IMR-90 (cell line): Measurements from ENCODE around the gene ADGRD1. TPM values are rescaled to one million over a fixed set of nuclear protein-coding genes. Genes with fewer than 3 reads are reported as not detected.

Experiments used
- ATAC-seq: fragments of 200-7000 bp; cut with Tn5 transposase; 2 replicates; pipeline ENCODE4 v1.9.1; 2020; ENCODE audit warnings: low read depth, mild to moderate bottlenecking, moderate library complexity
- BruUV-seq: library from RNA; stranded (reverse); fragments of 400-500 nt; replicated peaks from 2 replicates; lab custom pipeline; 2021; lab: Mats Ljungman, UMichigan
- CTCF ChIA-PET: fragments of 300-600 bp; formaldehyde crosslinking; extraction: SDS; loops from one replicate; lab custom pipeline; 2021; ENCODE audit warnings: antibody characterized with exemption; lab: Yijun Ruan, JAX
- POLR2A ChIA-PET: fragments of 300-600 bp; sonication (Branson Sonifier 250); formaldehyde crosslinking; loops from one replicate; lab custom pipeline; 2022; ENCODE audit warnings: antibody characterized with exemption; ENCODE audit not compliant: unreplicated experiment; lab: Charles Lee
- DNase-seq: peaks from one replicate; pipeline ENCODE4 v3.0.0; 2013
- H2AFZ ChIP-seq: replicated peaks from 2 replicates; pipeline ENCODE3; 2013; ENCODE audit warnings: low read length, mild to moderate bottlenecking; ENCODE audit not compliant: poor library complexity
- H2AK5ac ChIP-seq: 2 replicates; pipeline ENCODE4 v1.6.1; 2013; ENCODE audit warnings: low read depth, low read length, inconsistent platforms
- H2AK9ac ChIP-seq: replicated peaks from 2 replicates; pipeline ENCODE3; 2013; ENCODE audit warnings: mild to moderate bottlenecking, low read depth, low read length, moderate library complexity; ENCODE audit not compliant: poor library complexity
- H2BK120ac ChIP-seq: 2 replicates; pipeline ENCODE4 v1.6.1; 2013; ENCODE audit warnings: low read depth, low read length, inconsistent platforms
- H2BK15ac ChIP-seq: 3 replicates; pipeline ENCODE4 v1.6.1; 2013; ENCODE audit warnings: low read depth, low read length, inconsistent platforms
- H2BK20ac ChIP-seq: 2 replicates; pipeline ENCODE4 v1.6.1; 2013; ENCODE audit warnings: low read depth, mild to moderate bottlenecking, inconsistent platforms, low read length, moderate library complexity
- H2BK5ac ChIP-seq: 2 replicates; pipeline ENCODE4 v1.6.1; 2013; ENCODE audit warnings: mild to moderate bottlenecking, low read depth, low read length, inconsistent platforms; ENCODE audit not compliant: poor library complexity, severe bottlenecking
- H3K14ac ChIP-seq: replicated peaks from 2 replicates; pipeline ENCODE4 v1.6.1; 2013; ENCODE audit warnings: low read depth, low read length, inconsistent platforms
- H3K18ac ChIP-seq: 2 replicates; pipeline ENCODE4 v1.6.1; 2013; ENCODE audit warnings: low read depth, low read length, control low read depth
- H3K23ac ChIP-seq: 2 replicates; pipeline ENCODE4 v1.6.1; 2013; ENCODE audit warnings: low read depth, low read length, inconsistent platforms
- H3K27ac ChIP-seq: 2 replicates; pipeline ENCODE4 v1.5.1; 2013; ENCODE audit warnings: mild to moderate bottlenecking, control low read depth, low read length; ENCODE audit not compliant: insufficient read depth
- H3K27me3 ChIP-seq: 2 replicates; pipeline ENCODE4 v1.6.1; 2013; ENCODE audit warnings: low read length; ENCODE audit not compliant: control insufficient read depth, insufficient read depth
- H3K36me3 ChIP-seq: 2 replicates; pipeline ENCODE4 v1.6.1; 2013; ENCODE audit warnings: low read length, mixed read lengths; ENCODE audit not compliant: control insufficient read depth, insufficient read depth
- H3K4ac ChIP-seq: 2 replicates; pipeline ENCODE4 v1.6.1; 2013; ENCODE audit warnings: low read depth, low read length, inconsistent platforms
- H3K4me1 ChIP-seq: 2 replicates; pipeline ENCODE4 v1.6.1; 2013; ENCODE audit warnings: low read length, mixed read lengths; ENCODE audit not compliant: control insufficient read depth, insufficient read depth
- H3K4me2 ChIP-seq: 2 replicates; pipeline ENCODE4 v1.6.1; 2013; ENCODE audit warnings: low read depth, mild to moderate bottlenecking, control low read depth, low read length, moderate library complexity
- H3K4me3 ChIP-seq: 2 replicates; pipeline ENCODE4 v1.5.1; 2013; ENCODE audit warnings: low read depth, mild to moderate bottlenecking, control low read depth, low read length, moderate library complexity; ENCODE audit not compliant: insufficient read depth
- H3K56ac ChIP-seq: 2 replicates; pipeline ENCODE4 v1.6.1; 2013; ENCODE audit warnings: low read length, inconsistent platforms; ENCODE audit not compliant: insufficient read depth; ENCODE audit errors: extremely low read depth
- H3K79me1 ChIP-seq, 2 experiments: 2 replicates each; pipeline ENCODE4 v1.6.1; 2013; ENCODE audit warnings: low read length in 2 of 2, inconsistent platforms in 1 of 2, low read depth in 1 of 2
- H3K9ac ChIP-seq: 2 replicates; pipeline ENCODE4 v1.6.1; 2013; ENCODE audit warnings: low read depth, low read length, control low read depth
- H3K9me1 ChIP-seq: 2 replicates; pipeline ENCODE4 v1.6.1; 2013; ENCODE audit warnings: low read length, inconsistent platforms; ENCODE audit not compliant: insufficient read depth
- H3K9me3 ChIP-seq: 2 replicates; pipeline ENCODE4 v1.6.1; 2013; ENCODE audit warnings: low read length; ENCODE audit not compliant: control insufficient read depth, insufficient read depth
- H4K20me1 ChIP-seq: 2 replicates; pipeline ENCODE4 v1.6.1; 2013; ENCODE audit warnings: low read length, inconsistent platforms; ENCODE audit not compliant: insufficient read depth
- H4K5ac ChIP-seq: 2 replicates; pipeline ENCODE4 v1.6.1; 2013; ENCODE audit warnings: mild to moderate bottlenecking, low read depth, low read length, control low read depth
- H4K8ac ChIP-seq, 2 experiments: 2 replicates each; pipeline ENCODE4 v1.6.1; 2013; ENCODE audit warnings: low read depth in 2 of 2, low read length in 2 of 2, control low read depth in 1 of 2, inconsistent platforms in 1 of 2
- H4K91ac ChIP-seq: 2 replicates; pipeline ENCODE4 v1.6.1; 2013; ENCODE audit warnings: low read depth, low read length, inconsistent platforms; ENCODE audit not compliant: insufficient read depth
- ELK1 ChIP-seq: fragments of 150-350 bp; IDR thresholded peaks from 2 replicates; pipeline ENCODE4 v1.6.1; 2016; ENCODE audit warnings: low read depth, mild to moderate bottlenecking, low read length, moderate library complexity, borderline replicate concordance
- RCOR1 ChIP-seq: IDR thresholded peaks from 2 replicates; pipeline ENCODE4 v1.6.1; 2012; ENCODE audit warnings: mild to moderate bottlenecking, low read length, improper control_type of control experiment; ENCODE audit not compliant: insufficient replicate concordance
- WGBS, 2 experiments: methylation state at CpG; one replicate each; pipeline versions ENCODE4 v1.1.5 to v1.1.7; 2013; ENCODE audit warnings: missing lambda C conversion rate in 2 of 2; ENCODE audit not compliant: insufficient read length in 1 of 2; ENCODE audit errors: extremely low coverage in 2 of 2; 5-methylcytosine and 5-hydroxymethylcytosine counted together
- dilution Hi-C: fragments of 300-500 bp; cut with HindIII; formaldehyde crosslinking; loops from one replicate; pipeline ENCODE4 v1.14.3; 2018; ENCODE audit warnings: low sequenced_read_pairs; ENCODE audit not compliant: unreplicated experiment
- in situ Hi-C: fragments of 300-500 bp; cut with MboI; formaldehyde crosslinking; loops from 3 replicates; pipeline ENCODE4 v1.14.3; 2019; ENCODE audit warnings: low sequenced_read_pairs, inconsistent platforms, mixed read lengths
- intact Hi-C: fragments of 100-400 bp; cut with micrococcal nuclease; formaldehyde crosslinking; loops from 2 replicates; pipeline ENCODE4 v1.10.0; 2022
- polyA plus RNA-seq, 3 experiments: library from polyadenylated mRNA; depleted of rRNA; stranded (reverse); fragments of >200 nt; gene quantifications; 2 replicates each; pipeline ENCODE4 v1.2.3, GENCODE V29; 2012; ENCODE audit warnings: low replicate concordance in 1 of 3
- total RNA-seq: library from RNA; depleted of rRNA; stranded (reverse); fragments of >200 nt; gene quantifications from 2 replicates; pipeline ENCODE4 v1.2.3, GENCODE V29; 2012

ADGRD1 gene
- total and polyA plus RNA-seq, 2 of the 4 experiments (the other 2 are of a cell fraction), result not detected

GRCh38 chr12:131122631-131123030 lies 168.9 kb downstream of the ADGRD1 start:
- H2AFZ ChIP-seq, result no peak overlapping the region
- no peaks in the 10 kb centered on the region for H3K36me3 ChIP-seq
- H4K20me1 ChIP-seq, result no peaks in the 10 kb centered on the region
- H2BK120ac ChIP-seq, result no peak overlapping the region
- no peak overlapping the region for H4K5ac ChIP-seq
- dilution Hi-C loops, result no loop called here
- no peak overlapping the region for H2BK20ac ChIP-seq
- ChIA-PET CTCF (no interaction called here), POLR2A (no interaction called here)
- H3K23ac ChIP-seq, result no peak overlapping the region
- no peak overlapping the region for H4K91ac ChIP-seq
- no peak overlapping the region for H3K27ac ChIP-seq
- H3K9ac ChIP-seq, result no peak overlapping the region
- in situ Hi-C loops, result loop anchor here (25.0 kb wide), 1 partner anchor 715 kb away; the partner anchor contains the start of gene MMP17
- H3K18ac ChIP-seq, result no peak overlapping the region
- H2AK9ac ChIP-seq, result no peak overlapping the region
- H3K9me1 ChIP-seq, result no peaks in the 10 kb centered on the region
- no peak overlapping the region for H3K4me2 ChIP-seq
- no peak overlapping the region for H3K4ac ChIP-seq
- ATAC-seq (no peak), DNase-seq (no peak)
- no peak overlapping the region for H3K14ac ChIP-seq
- intact Hi-C loops, result no loop called here
- no peaks in the 10 kb centered on the region for H3K4me1 ChIP-seq
- no TSS peak for BruUV-seq
- peaks cover 29% of the 10 kb centered on the region for H3K9me3 ChIP-seq
- H2BK15ac ChIP-seq, result no peak overlapping the region
- TF ChIP-seq ELK1 (no peak), RCOR1 (no peak)
- H4K8ac ChIP-seq, result no peak overlapping the region
- no CpG with 5 or more reads among the region's 7 CpGs for WGBS, 2 experiments
- no peaks in the 10 kb centered on the region for H3K27me3 ChIP-seq
- no peak overlapping the region for H2BK5ac ChIP-seq
- no peak overlapping the region for H2AK5ac ChIP-seq
- no peaks in the 10 kb centered on the region for H3K79me1 ChIP-seq
- H3K4me3 ChIP-seq, result no peak overlapping the region
- H3K56ac ChIP-seq, result no peak overlapping the region
